ENCODE measurements around the gene RICTOR.

GRCh38 chr5:39073767-39074016, 507 bp downstream of the RICTOR start:
- TF ChIP-seq BHLHE40 (IDR thresholded peaks at IDR 0.05; ENCODE audit: borderline replicate concordance) (no peak), SP1 (IDR thresholded peaks at IDR 0.05) (no peak), TARDBP (IDR thresholded peaks at IDR 0.05) (no peak), FOXM1 (IDR thresholded peaks at IDR 0.05; ENCODE audit: borderline replicate concordance) (no peak), CTBP1 (IDR thresholded peaks at IDR 0.05; ENCODE audit: borderline replicate concordance) (no peak), PKNOX1 (IDR thresholded peaks at IDR 0.05) (no peak), ELF4 (IDR thresholded peaks at IDR 0.05) (no peak), L3MBTL2 (conservative IDR thresholded peaks at IDR 0.05) (no peak), NFRKB (IDR thresholded peaks at IDR 0.05) (no peak), ARNT (IDR thresholded peaks at IDR 0.05) (no peak), FOXA1 (IDR thresholded peaks at IDR 0.05) (no peak), LEF1 (IDR thresholded peaks at IDR 0.05; ENCODE audit: borderline replicate concordance) (no peak), FOXK2 (IDR thresholded peaks at IDR 0.05) (no peak), ZNF384 (IDR thresholded peaks at IDR 0.05) (no peak)

All from HEK293T (cell line).